ENCODE data around the gene C4A. TPM values are rescaled to one million over a fixed set of nuclear protein-coding genes. Genes with fewer than 3 reads are reported as not detected.
A peak's percentile ranks its signal among the peaks of the same experiment; 100 is the strongest.

The C4A gene
- total and polyA plus RNA-seq, 2 of the 13 experiments (the other 11 are each of a cell fraction or from before 2014, with no cell fraction given) = 165 to 478 TPM

GRCh38 chr6:31945507-31946369, 36.1 kb upstream of the C4A start, which contains the start of gene CFB (continued):
- peak; percentile 8; the same call in 1 of the 2 replicates for TF ChIP-seq CTCF (CRISPR knock-in tag; IDR thresholded peaks at IDR 0.05)
- no peak for TF ChIP-seq ZNF10 (CRISPR knock-in tag; IDR thresholded peaks at IDR 0.05; ENCODE audit: borderline replicate concordance, low read depth)
- TF ChIP-seq SAFB2 (CRISPR knock-in tag; IDR thresholded peaks at IDR 0.05; ENCODE audit: borderline replicate concordance, low read depth) = peak; percentile 96
- TF ChIP-seq ZNF7 (CRISPR knock-in tag; IDR thresholded peaks at IDR 0.05) = peak; percentile 31; the same call in 1 of the 2 replicates
- no peak for TF ChIP-seq SOX6 (IDR thresholded peaks at IDR 0.05)
- TF ChIP-seq SOX6 (CRISPR knock-in tag; IDR thresholded peaks at IDR 0.05) = peak; percentile 88
- TF ChIP-seq ZKSCAN8 (CRISPR knock-in tag; IDR thresholded peaks at IDR 0.05; ENCODE audit: borderline replicate concordance) = peak; percentile 93
- TF ChIP-seq TFDP2 (CRISPR knock-in tag; IDR thresholded peaks at IDR 0.05) = peak; percentile 45; the same call in 1 of the 2 replicates
- peak; percentile 70; the same call in 1 of the 2 replicates for TF ChIP-seq ZBTB42 (CRISPR knock-in tag; IDR thresholded peaks at IDR 0.05)
- TF ChIP-seq HOXA7 (CRISPR knock-in tag; IDR thresholded peaks at IDR 0.05) = no peak
- no peak for TF ChIP-seq ZNF367 (CRISPR knock-in tag; IDR thresholded peaks at IDR 0.05; ENCODE audit: borderline replicate concordance)
- peak; percentile 83 for TF ChIP-seq NR2C2 (CRISPR knock-in tag; IDR thresholded peaks at IDR 0.05; ENCODE audit: borderline replicate concordance)
- no peak for TF ChIP-seq SMARCE1 (IDR thresholded peaks at IDR 0.05; ENCODE audit: borderline replicate concordance)
- TF ChIP-seq ZFAT (CRISPR knock-in tag; conservative IDR thresholded peaks at IDR 0.05) = no peak
- no peak for TF ChIP-seq REL (CRISPR knock-in tag; conservative IDR thresholded peaks at IDR 0.05)
- no peak for TF ChIP-seq PAX8 (CRISPR knock-in tag; IDR thresholded peaks at IDR 0.05; ENCODE audit: borderline replicate concordance)
- TF ChIP-seq ZFY (CRISPR knock-in tag; IDR thresholded peaks at IDR 0.05) = peak; percentile 58
- peak; percentile 34; the same call in 1 of the 2 replicates for TF ChIP-seq ZNF777 (CRISPR knock-in tag; IDR thresholded peaks at IDR 0.05)
- TF ChIP-seq REPIN1 (CRISPR knock-in tag; IDR thresholded peaks at IDR 0.05; ENCODE audit: borderline replicate concordance, low read depth) = peak; percentile 91
- peak; percentile 71; the same call in 1 of the 2 replicates for TF ChIP-seq TIGD3 (CRISPR knock-in tag; IDR thresholded peaks at IDR 0.05; ENCODE audit: borderline replicate concordance)
- no peak; the same call in 1 of the 2 replicates for TF ChIP-seq SIN3A (IDR thresholded peaks at IDR 0.05; ENCODE audit: borderline replicate concordance, low read depth, low read length)

Measured in HepG2 (cell line).